HepG2 (cell line): ENCODE results near the gene NOP14. TPM values are rescaled to one million over a fixed set of nuclear protein-coding genes. Genes with fewer than 3 reads are reported as not detected.

Source experiments
- ADNP ChIP-seq: sonication (generic); formaldehyde crosslinking; IDR thresholded peaks from 2 replicates; pipeline ENCODE4 v1.4.0; 2020; ENCODE audit warnings: missing genetic modification reagents
- AGO2 ChIP-seq: fragments of 200-400 bp; formaldehyde crosslinking; optimal IDR thresholded peaks from 2 replicates; pipeline ENCODE3; 2017; ENCODE audit warnings: mild to moderate bottlenecking, low read depth, low read length, moderate library complexity
- ASH2L ChIP-seq: fragments of 300-600, 200-600 bp; sonication (generic); IDR thresholded peaks from 2 replicates; pipeline ENCODE4 v1.7.0; 2017; ENCODE audit warnings: low read depth, mild to moderate bottlenecking, moderate library complexity, mixed read lengths, low read length; ENCODE audit not compliant: insufficient read length
- ATF5 ChIP-seq: sonication (generic); formaldehyde crosslinking; IDR thresholded peaks from 2 replicates; pipeline ENCODE4 v1.4.0; 2020; ENCODE audit warnings: mild to moderate bottlenecking, low read depth, missing genetic modification reagents
- HMGXB4 ChIP-seq, 2 experiments: sonication (generic) in 1 of 2; formaldehyde crosslinking in 1 of 2; IDR thresholded peaks; 2 replicates each; pipeline versions ENCODE4 v1.4.0 to v1.6.1; 2018 to 2020; ENCODE audit warnings: missing genetic modification reagents in 2 of 2, borderline replicate concordance in 1 of 2, low read depth in 1 of 2, mild to moderate bottlenecking in 1 of 2, missing biosample characterization in 1 of 2
- HNRNPLL ChIP-seq: fragments of 200-400 bp; formaldehyde crosslinking; IDR thresholded peaks from 2 replicates; pipeline ENCODE4 v1.6.1; 2017; ENCODE audit warnings: mild to moderate bottlenecking, low read depth, low read length; ENCODE audit not compliant: poor library complexity, severe bottlenecking
- MEF2D ChIP-seq: sonication (generic); formaldehyde crosslinking; IDR thresholded peaks from 2 replicates; pipeline ENCODE4 v1.5.1; 2020; ENCODE audit warnings: mild to moderate bottlenecking, missing genetic modification reagents
- PHF20 ChIP-seq: sonication (generic); formaldehyde crosslinking; IDR thresholded peaks from 2 replicates; pipeline ENCODE4 v1.5.0; 2020; ENCODE audit warnings: mild to moderate bottlenecking, missing genetic modification reagents
- UBTF ChIP-seq: sonication (generic); formaldehyde crosslinking; IDR thresholded peaks from 2 replicates; pipeline ENCODE4 v1.4.0; 2020; ENCODE audit warnings: mild to moderate bottlenecking, missing genetic modification reagents
- ZBTB33 ChIP-seq: sonication (generic); formaldehyde crosslinking; IDR thresholded peaks from 2 replicates; pipeline ENCODE4 v1.4.0; 2020; ENCODE audit warnings: missing genetic modification reagents
- ZBTB38 ChIP-seq: sonication (generic); formaldehyde crosslinking; IDR thresholded peaks from 2 replicates; pipeline ENCODE4 v1.5.1; 2020; ENCODE audit warnings: mild to moderate bottlenecking, missing genetic modification reagents
- ZHX1 ChIP-seq: sonication (generic); formaldehyde crosslinking; IDR thresholded peaks from 2 replicates; pipeline ENCODE4 v1.8.1; 2022; ENCODE audit warnings: low read depth, mild to moderate bottlenecking, missing genetic modification reagents
- ZIK1 ChIP-seq: sonication (generic); formaldehyde crosslinking; IDR thresholded peaks from 2 replicates; pipeline ENCODE4 v1.5.0; 2020; ENCODE audit warnings: mild to moderate bottlenecking, low read depth, missing genetic modification reagents, borderline replicate concordance
- ZMYM2 ChIP-seq: sonication (generic); formaldehyde crosslinking; IDR thresholded peaks from 2 replicates; pipeline ENCODE4 v1.8.0; 2022; ENCODE audit warnings: mild to moderate bottlenecking, missing genetic modification reagents
- ZNF224 ChIP-seq: sonication (generic); formaldehyde crosslinking; IDR thresholded peaks from 2 replicates; pipeline ENCODE4 v1.5.0; 2020; ENCODE audit warnings: mild to moderate bottlenecking, missing genetic modification reagents
- ZNF597 ChIP-seq: sonication (generic); formaldehyde crosslinking; IDR thresholded peaks from 2 replicates; pipeline ENCODE4 v1.5.0; 2020; ENCODE audit warnings: missing genetic modification reagents
- polyA plus RNA-seq, 8 experiments: library from polyadenylated mRNA; depleted of rRNA in 3 of 8; stranded (reverse) in 7 of 8; unstranded in 1 of 8; fragments of >200 nt; fragmentation: Illumina TruSeq in 4 of 8; extraction: Trizol in 4 of 8; gene quantifications; 2 replicates each; pipeline versions ENCODE4 v1.2.1 to v1.2.3, GENCODE V29; 2011 to 2016; ENCODE audit warnings: low read depth in 4 of 8, missing spikeins in 1 of 8, mixed read lengths in 1 of 8; ENCODE audit not compliant: insufficient read depth in 1 of 8
- total RNA-seq, 5 experiments: library from RNA; depleted of rRNA; stranded (reverse); fragments of >200 nt; fragmentation: Illumina TruSeq; extraction: Trizol; gene quantifications; 2 replicates each; pipeline ENCODE4 v1.2.3, GENCODE V29; 2016; ENCODE audit warnings: low read depth in 1 of 5

NOP14 gene
- total and polyA plus RNA-seq, 2 of the 13 experiments (the other 11 are each of a cell fraction or from before 2014, with no cell fraction given), result 6.9 to 47.9 TPM

- TF ChIP-seq HMGXB4 (CRISPR knock-in tag; IDR thresholded peaks at IDR 0.05; ENCODE audit: borderline replicate concordance in 1 of 2, low read depth in 1 of 2) (peak; percentile 49 to 68; a peak in 1 of 4 replicates), ZBTB38 (CRISPR knock-in tag) (peak; percentile 29; the same call in 1 of the 2 replicates), UBTF (CRISPR knock-in tag) (peak; percentile 27; the same call in 1 of the 2 replicates), ATF5 (CRISPR knock-in tag) (no peak), ZBTB33 (CRISPR knock-in tag) (peak; percentile 100), ASH2L (no peak), PHF20 (peak; percentile 22; the same call in 1 of the 2 replicates), ZNF224 (no peak), MEF2D (no peak), HNRNPLL (peak; percentile 41), ADNP (peak; percentile 81), ZHX1 (CRISPR knock-in tag) (peak; percentile 60; the same call in 1 of the 2 replicates), ZIK1 (CRISPR knock-in tag) (no peak), ZNF597 (CRISPR knock-in tag) (no peak), ZMYM2 (CRISPR knock-in tag) (no peak), AGO2 (peak; percentile 49)
Observed at GRCh38 chr4:2954358-2955185, 8.6 kb downstream of the NOP14 start (continued).
